Breast epithelium (tissue), 3 donors: ENCODE data around the gene MYLK.

ENCODE experiments used
- CTCF ChIP-seq, 3 donors: fragments of 450-650 bp; IDR thresholded peaks; one replicate each; pipeline ENCODE4 v1.5.1; 2016 to 2017; ENCODE audit warnings: antibody characterized with exemption in 3 of 3, mild to moderate bottlenecking in 3 of 3, moderate library complexity in 3 of 3
- POLR2A ChIP-seq: fragments of 450-650 bp; IDR thresholded peaks from one replicate; pipeline ENCODE4 v1.6.1; 2016; ENCODE audit warnings: antibody characterized with exemption, mild to moderate bottlenecking, moderate library complexity

GRCh38 chr3:123929325-123929724, 45.2 kb upstream of the MYLK start:
- TF ChIP-seq CTCF (IDR thresholded peaks at IDR 0.05) (no peak), POLR2A (no peak)
